Fibroblast of the conjunctiva (primary cell): Measurements from ENCODE around the gene HIGD2A.

ENCODE experiments used
- DNase-seq: peaks from one replicate; pipeline ENCODE4 v3.0.0-alpha.2; 2010; ENCODE audit warnings: low read depth

HIGD2A gene

DNA sequence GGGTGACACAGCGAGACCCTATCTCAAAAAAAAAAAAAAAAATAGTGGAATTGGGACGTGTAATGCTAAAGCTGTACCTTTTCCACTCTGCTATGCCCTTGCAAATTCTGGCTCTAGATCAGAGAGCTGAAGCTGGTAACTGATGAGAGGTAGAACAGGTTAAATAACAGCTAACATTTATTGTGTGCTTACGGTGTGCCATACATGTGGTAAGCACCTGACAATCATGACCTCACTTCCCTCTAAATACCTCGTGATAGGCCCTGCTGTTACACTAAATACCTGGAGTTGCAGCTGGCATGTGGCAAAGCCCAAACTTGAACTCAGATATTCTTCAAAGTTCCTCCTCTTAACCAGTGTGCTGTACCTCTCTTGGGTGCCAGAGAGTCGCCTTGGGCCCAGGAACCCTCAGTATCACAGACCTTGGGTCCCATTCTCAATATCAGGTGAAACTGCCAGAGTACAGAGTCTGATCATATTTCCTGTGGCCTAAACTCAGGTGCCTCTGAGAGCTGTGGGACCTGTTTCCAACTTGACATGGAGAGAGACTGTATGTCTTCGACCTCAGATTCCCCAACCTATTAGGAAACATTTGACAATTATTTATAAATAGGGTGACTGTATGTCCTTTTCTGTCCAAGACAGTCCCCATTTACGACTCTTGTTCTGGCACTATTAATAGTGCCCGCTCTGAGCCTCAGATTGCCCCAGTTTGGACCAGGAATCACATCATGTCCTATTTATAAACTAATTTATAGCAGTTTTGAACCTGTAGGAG lies 18.4 kb upstream of the HIGD2A start:
- DNase-seq, result no peak

DNA sequence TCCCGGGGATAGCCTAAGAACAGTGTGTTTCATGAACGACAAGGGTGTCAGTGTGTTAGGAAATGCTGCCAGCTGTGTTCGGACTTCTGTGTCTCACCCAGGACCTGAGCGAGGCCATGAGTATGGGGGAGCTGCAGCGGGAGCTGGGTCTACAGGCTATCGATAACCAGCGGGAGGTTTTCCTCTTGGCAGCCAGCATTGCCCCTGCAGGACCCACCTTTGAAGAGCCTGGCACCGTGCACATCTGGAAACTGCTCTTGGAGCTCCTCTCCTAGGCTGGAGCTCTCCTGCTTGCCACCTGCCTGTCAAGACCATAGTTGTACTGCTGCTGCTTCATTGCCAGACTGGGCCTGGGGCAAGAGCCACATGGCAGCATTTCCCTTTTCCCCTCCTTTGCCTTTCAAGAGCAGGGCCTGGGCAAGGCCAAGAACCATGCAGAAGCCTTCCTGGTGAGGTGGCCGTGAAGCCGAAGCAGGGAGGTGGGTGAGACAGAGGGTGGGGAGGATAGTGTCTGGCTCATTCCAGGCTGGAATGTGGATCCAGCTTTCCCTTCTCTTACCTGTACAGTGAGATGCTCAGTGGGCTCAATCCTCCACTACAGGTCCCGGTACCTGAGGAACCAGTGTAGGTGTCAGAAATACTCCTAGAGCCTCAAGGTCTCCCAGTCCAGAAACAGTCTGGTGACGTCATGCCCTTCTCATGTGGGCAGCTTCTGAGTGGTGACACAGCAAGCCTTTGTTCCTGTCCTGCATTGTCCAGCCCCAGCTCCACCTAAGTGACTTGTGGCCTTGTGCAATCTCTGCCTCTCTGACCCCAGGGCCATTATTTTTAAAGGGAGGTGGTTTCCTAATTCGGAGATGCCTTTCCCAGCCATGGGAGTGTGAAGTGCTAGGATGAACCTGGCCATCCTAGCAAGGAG lies 16.7 kb upstream of the HIGD2A start:
- DNase-seq, result no peak

DNA sequence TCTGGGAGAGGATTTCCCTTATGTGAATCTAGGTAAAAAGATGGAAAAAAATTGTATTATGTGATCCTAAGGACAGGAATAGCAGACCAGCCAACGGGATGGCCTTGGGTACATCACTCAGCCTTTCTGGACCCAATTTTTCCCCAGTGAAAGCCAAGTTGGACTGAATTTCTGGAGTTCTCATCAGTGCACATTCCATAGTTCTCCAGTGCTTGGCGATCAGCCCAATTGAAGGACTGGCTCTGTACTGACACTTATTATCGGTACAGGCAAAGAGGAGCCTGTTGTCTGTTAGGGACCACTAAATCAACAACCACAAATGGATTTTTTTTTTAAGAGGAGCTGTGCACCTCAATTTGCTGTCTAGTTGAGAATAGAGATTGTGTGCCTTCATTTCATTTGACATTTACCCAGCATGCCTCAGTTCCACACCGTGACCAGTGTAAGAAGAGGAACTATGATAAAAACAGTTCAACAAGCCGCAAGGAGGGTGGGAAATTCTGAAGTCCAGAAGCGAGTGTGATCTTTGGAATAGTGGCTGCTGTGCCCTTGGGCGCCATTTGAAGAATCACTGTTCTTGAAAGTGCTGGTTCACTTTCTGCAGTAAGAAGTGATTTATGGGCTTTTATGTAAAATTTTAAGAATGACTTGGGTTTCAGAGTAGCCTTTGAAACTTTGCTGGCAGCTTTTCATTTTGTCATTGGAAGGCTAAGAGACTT lies 15.3 kb upstream of the HIGD2A start:
- no peak for DNase-seq

DNA sequence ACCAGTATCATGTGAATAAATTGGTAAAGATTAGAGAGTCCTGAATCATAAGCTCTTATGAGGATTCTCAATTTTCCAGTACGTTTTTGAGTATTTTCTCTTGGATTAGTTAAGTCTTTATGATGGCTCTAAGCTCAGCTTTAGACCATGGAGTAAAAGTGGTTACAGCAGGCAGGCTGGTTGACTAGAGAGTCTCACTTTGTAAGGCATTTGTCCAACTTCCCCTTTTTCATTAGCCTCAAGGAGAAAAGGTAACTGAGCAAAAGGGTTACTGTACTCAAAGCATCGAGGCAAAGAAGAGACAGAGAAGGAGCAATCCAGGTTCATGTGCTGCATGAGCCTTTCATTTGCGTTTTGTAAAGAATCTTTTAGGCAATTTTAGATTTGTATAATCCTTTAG lies 8.7 kb upstream of the HIGD2A start:
- DNase-seq, result no peak

DNA sequence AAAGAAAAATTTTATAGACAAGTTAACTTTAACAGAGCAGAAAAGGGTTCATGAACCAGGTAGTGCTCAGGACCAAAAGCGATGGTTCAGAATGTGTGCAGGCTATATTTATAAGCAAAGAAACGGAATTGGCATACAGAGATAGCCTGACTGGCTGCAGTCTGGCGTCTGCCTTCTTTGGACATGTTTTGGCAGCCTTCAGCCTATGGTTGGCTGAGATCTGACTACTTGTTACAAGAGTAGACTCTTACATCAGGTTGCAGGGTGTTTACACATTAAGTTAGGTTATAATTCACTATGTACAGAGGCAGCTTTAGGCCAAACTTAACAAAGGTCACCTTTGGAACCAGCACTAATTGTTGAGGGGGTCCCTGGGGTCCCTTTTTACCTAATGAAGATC lies 7.1 kb upstream of the HIGD2A start:
- no peak for DNase-seq

DNA sequence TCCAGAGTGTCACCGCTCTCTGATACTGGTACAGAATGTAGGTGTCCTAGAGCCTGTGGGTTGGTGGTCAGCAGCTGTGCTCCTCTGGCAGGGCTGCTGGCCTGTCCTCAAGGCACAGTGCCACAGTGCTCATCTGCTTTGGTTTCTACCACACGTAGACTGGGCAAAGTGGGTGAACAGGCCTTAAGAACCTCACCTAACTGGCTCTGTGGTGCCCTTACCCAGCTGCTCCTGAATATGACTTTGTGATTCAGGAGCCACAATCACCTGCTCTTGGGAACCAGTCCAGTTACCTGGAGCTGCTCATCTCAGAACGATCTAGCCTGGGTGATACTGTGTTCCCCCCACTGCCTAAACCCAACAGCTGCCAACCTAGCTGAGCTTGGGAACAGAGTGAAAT lies 6.6 kb upstream of the HIGD2A start:
- no peak for DNase-seq

DNA sequence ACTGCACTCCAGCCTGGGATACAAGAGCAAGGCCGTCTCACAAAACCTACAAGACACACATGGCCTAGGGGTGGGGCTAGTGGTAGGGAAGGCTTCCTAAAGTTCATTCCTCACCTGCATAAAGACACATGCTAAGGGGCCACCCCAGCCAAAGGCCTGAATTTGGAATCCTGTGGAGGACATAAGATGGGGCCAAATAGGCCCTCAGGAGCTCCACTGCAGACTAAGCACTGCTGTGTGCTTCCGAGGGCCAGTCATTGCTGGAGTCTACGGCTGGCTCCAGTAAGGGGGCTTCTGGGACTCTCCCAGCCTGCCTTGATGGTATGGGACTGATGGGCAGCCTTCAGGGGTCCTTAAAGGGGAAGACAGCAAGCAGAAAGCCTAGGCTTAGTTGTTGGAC lies 5.8 kb upstream of the HIGD2A start:
- no peak for DNase-seq

DNA sequence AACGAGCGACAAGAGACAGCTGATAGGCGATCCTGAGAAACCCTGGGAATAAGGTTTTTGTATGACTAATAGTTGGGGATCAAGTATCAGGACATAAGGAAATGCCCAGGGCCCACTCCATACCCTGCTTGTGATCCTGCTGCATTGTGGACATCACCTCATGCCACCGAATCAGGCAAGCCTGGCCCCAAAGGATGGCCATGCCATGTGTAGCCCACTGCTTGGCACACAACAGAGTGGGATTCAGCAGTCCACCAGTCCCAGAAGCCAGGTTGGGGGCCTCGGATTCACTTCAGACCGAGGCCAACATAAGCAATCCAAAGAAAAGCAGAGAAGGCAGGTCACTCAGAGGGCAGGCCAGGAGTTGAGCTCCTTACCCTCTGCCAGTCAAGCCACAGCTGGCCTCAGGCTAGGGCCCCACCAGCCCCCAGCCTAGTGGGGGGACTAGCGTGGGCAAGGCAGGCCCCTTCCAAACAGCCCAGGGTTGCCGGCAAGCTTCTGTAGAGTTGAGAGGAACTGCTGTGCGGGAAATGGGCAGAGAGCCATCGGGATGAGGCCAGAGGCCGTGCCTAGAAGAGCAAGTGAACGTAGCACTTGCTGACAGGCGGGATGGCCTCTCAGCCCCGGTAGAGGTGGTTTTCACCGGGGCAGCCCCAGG lies 5.2 kb upstream of the HIGD2A start:
- no peak for DNase-seq

DNA sequence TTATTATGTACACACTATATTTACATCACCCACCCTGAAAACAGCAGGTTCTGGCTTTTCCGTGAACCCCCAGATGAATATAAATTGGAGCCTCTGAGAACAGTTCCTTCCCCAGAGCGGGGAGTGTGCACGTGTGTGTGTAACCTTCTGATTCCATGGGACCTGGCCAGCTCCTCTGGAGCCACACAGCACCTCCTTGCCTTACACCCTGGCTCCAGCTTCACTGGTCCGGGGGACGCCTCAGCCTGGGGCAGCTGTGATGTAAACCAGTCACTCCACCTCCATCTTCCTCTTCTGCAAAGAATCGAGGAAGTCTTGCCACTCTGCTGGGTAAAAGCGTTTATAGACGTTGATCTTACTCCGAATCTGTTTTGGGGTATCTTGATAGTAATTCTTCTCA lies 4.6 kb upstream of the HIGD2A start:
- DNase-seq, result no peak

DNA sequence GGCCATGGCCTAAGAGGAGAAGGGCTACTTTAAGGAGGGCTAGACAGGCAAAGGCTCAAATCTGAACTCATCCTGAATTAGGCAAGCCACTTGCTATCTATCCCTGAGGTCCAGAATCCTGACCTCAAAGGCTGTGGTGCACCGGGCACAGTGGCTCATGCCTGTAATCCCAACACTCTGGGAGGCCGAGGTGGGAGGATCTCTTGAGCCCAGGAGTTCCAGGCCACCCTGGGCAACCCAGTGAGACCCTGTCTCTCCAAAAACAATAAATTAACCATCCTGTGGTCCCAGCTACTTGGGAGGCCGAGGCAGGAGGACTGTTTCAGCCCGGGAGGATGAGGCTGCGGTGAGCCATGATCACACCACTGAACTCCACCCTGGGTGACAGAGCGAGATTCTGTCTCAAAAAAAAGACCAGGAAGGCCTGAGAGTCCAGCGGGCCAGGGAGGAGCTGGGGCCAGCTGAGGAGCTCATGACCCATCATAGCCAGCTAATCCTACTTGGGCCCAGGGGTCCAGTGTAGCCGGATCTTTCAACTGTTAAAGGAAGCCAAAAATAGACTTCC lies 4.1 kb upstream of the HIGD2A start:
- DNase-seq, result no peak

DNA sequence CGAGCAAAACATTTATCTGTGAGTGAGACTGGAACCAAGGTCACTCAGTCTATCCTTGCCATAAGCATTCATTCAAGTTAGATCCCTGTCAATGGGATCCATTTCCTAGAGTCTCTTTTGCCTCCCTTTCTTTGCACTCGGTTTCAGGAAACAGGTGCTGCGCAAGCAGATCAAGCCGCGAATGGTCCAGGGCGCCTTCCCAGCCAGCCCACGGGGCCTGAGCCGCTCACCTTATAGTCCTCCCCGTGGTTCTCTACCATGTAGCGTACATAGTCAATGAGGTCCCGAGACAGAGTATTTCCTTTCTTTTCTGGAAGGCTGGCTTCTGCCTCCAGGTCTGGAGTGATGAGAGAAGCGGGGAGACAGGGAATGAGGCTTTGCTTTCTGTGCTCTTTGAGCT lies 3.6 kb upstream of the HIGD2A start:
- DNase-seq, result no peak

DNA sequence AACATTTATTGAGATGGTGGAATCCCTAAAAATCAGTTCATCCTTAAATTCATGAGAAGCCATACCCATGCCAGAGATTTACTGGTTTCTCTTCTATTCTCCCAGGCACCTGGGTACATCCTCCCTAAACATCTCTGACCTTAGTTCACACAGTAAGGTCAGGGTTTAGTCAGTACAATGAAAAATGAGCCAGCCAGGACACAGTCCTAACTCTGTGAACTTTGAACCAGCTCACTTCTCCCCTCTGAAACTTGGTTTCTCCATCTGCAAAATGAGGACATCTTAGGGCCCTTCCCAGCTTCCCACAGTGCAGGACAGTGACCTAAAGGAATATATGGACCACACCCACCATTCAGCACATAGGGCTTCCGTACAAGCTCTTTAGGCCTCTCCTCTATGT lies 2.1 kb upstream of the HIGD2A start:
- no peak for DNase-seq

DNA sequence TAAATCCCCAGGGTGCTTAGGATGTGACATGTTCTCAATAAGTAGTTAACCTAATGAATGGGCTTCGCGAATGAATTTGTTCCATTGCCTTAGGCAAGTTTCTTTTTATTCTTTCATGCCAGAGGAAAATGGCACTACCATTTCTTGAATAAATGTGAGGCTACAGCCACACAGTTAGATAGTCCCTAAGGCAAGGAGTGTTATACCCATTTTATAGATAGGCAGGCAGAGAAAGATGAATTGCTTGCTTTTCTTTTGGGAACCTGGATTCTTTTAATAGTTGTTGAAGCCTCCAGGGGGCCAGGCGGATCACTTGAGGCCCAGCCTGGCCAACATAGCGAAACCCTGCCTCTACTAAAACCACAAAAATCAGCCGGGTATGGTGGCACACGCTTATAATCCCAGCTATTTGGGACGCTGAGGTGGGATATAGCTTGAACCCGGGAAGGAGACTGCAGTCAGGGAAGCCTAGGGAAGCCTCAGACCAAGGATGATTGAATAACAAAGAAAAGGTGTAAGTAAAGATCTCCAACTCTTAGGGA lies 1.1 kb upstream of the HIGD2A start:
- no peak for DNase-seq

DNA sequence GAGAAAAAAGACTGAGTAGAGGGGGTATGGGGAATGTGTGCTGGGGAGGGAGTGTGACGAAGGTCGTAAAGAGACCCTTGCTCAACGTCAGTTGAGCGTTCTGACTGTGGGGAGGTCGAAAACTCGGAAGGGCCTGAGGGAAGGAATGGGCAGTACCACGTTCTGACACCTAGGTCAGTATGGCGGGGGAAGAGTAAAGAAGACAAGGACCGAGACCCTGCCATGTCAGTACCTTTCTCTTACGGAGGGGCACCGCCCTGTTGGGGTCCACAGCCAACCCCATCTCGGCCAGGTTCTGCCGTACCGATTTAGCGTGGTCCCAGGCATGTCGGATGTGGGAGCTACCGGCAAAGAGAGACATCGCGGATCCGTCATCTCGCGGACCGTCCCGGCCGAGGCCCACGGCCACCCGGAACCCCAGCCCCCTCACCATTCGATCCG lies 528 bp upstream of the HIGD2A start:
- DNase-seq, result no peak

DNA sequence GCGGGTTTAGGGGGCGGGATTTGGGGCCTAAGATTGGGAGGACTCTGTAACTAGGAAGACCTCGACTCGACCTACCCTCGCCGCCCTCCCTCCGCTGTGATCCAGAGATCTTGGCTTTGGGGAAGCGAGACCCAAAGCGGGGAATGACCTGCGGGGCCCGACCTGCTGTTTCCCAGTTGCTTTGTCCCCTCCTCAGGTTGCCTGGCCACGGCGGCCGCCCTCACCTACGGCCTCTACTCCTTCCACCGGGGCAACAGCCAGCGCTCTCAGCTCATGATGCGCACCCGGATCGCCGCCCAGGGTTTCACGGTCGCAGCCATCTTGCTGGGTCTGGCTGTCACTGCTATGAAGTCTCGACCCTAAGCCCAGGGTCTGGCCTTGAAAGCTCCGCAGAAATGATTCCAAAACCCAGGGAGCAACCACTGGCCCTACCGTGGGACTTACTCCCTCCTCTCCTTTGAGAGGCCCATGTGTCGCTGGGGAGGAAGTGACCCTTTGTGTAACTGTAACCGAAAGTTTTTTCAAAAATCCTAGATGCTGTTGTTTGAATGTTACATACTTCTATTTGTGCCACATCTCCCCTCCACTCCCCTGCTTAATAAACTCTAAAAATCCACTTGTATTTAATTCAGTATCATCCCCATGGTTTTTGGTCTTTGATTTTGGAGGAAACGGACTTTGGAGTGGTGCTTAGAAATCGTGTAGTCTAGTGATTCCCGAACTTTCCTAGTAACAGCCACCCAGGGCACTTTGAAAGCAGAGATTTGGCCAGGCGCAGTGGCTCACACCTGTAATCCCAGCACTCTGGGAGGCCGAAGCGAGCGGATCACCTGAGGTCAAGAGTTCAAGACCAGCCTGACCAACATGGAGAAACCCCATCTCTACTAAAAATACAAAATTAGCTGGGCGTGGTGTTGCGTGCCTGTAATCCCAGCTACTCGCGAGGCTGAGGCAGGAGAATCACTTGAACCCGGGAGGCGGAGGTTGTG lies 878 bp downstream of the HIGD2A start:
- DNase-seq, result no peak

DNA sequence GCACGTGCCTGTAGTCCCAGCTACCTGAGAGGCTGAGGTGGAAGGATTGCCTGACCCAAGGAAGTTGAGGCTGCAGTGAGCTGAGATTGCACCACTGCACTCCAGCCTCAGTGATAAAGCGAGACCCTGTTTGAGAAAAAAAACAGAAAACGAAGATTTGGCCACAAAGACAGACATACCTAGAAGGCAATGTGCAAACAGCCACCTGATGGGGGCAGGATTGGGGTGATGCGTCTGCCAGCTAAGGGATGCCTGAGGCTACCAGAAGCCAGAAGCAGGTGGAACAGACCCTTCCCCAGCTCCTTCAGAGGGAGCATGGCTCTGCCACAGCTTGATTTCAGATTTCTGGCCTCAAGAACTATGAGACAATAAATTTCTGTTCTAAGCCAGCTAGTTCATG lies 2.9 kb downstream of the HIGD2A start:
- no peak for DNase-seq

DNA sequence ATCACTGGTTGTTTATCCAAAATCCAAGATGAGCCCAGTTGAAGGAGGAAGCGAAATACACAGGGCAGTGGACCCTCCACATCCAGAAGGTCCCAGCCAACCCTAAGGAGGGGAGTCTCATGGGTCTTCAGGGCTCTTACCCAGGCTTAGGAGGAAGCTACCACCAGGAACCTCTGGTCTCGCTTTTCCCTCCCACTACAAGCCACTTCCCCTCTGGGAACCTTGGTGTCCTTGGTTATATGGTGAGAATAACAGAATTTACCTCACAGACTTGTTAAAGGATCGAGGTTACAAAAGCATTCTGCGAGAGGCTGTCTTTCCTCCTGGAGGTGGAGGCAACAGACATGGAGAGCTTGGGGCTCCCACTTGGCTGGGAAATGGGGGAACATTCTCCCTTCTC lies 3.4 kb downstream of the HIGD2A start:
- DNase-seq, result no peak

DNA sequence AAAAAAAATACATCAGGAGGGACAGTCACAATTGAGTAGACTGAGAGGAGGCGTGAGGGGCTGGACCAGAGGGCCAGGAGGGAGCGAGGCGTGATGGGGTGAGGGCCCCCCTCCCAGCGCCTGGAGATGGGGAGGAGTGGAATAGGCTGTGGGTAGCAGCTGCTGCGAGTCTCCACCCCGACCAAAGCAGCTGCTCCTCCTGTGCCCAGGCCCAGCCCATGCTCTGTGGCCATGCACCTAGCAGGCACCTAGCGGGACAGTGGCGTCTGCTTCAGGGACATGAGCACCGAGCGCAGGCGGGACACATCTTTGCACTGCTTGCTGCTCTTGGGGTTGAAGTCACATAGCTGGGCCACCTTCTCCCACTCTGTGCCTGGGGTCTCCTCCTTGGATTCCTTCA lies 4.0 kb downstream of the HIGD2A start:
- no peak for DNase-seq

DNA sequence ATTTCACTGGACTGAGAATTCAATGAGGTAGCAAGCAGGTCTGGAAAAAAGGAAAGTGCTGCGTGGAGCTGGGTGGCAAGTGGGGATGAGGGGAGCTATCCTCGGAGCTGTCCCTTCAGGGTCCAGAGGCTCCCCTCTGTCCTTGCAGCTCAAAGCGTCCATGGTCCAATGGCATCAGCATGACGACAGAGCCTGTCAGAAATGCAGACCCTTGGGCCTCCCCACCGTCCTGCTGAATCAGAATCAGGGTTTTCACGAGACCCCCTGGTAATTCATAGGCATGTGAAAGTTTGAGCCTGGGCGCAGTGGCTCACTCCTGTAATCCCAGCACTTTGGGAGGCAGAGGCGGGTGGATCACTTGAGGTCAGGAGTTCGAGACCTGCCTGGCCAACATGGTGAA lies 5.5 kb downstream of the HIGD2A start:
- DNase-seq, result no peak
